Measurements from ENCODE around the gene P2RY8. TPM values are rescaled to one million over a fixed set of nuclear protein-coding genes. Genes with fewer than 3 reads are reported as not detected.

P2RY8 gene
- total RNA-seq, 1 experiment from 2014 or later: 0.37 TPM

DNA sequence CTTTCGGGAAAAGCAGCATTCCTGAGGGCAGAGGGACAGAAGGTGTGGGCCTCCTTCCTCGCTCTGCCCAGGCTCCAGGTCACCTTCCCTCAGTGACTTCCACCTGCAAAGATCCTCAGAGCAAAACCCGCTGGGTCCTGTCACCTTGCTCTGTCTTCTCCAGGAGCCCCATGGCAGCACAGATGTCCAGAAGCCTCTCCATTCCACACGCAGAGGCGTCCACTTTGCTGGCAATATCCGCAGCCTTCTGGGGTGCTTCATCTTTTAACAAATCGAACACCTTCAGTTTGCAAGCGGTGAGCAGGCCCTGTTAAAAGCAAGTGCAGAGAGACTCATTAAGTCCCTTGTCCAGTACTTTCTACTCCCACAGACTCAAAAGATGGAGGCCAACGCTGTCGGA is 111.6 kb downstream of the P2RY8 start:
- ChIA-PET CTCF (no interaction called here), POLR2A (no interaction called here)
- H3K9me3 Mint-ChIP-seq: peaks cover 39% of the 10 kb centered on the region
- ATAC-seq (no peak), DNase-seq (ENCODE audit: low spot score) (no peak)
- H3K27ac Mint-ChIP-seq: no peak overlapping the region
- H3K27me3 Mint-ChIP-seq (ENCODE audit: low read depth): no peaks in the 10 kb centered on the region
- peaks cover 4% of the 10 kb centered on the region for H3K4me1 Mint-ChIP-seq
- TF ChIP-seq OVOL2 (CRISPR knock-in tag; IDR thresholded peaks at IDR 0.05; ENCODE audit: borderline replicate concordance): no peak
- no peak for TF ChIP-seq CREB1 (CRISPR knock-in tag; IDR thresholded peaks at IDR 0.05)
- no peak for TF ChIP-seq JUN (CRISPR knock-in tag; IDR thresholded peaks at IDR 0.05)
- no peak for TF ChIP-seq TP53 (CRISPR knock-in tag; IDR thresholded peaks at IDR 0.05)
- TF ChIP-seq, protein P1, sequence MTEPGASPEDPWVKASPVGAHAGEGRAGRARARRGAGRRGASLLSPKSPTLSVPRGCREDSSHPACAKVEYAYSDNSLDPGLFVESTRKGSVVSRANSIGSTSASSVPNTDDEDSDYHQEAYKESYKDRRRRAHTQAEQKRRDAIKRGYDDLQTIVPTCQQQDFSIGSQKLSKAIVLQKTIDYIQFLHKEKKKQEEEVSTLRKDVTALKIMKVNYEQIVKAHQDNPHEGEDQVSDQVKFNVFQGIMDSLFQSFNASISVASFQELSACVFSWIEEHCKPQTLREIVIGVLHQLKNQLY (CRISPR knock-in tag; IDR thresholded peaks at IDR 0.05): no peak
- TF ChIP-seq TEAD1 (CRISPR knock-in tag; IDR thresholded peaks at IDR 0.05): no peak
- no peak for TF ChIP-seq NR1H2 (CRISPR knock-in tag; IDR thresholded peaks at IDR 0.05)
- TF ChIP-seq SOX15 (CRISPR knock-in tag; IDR thresholded peaks at IDR 0.05): no peak
- TF ChIP-seq, protein P2, sequence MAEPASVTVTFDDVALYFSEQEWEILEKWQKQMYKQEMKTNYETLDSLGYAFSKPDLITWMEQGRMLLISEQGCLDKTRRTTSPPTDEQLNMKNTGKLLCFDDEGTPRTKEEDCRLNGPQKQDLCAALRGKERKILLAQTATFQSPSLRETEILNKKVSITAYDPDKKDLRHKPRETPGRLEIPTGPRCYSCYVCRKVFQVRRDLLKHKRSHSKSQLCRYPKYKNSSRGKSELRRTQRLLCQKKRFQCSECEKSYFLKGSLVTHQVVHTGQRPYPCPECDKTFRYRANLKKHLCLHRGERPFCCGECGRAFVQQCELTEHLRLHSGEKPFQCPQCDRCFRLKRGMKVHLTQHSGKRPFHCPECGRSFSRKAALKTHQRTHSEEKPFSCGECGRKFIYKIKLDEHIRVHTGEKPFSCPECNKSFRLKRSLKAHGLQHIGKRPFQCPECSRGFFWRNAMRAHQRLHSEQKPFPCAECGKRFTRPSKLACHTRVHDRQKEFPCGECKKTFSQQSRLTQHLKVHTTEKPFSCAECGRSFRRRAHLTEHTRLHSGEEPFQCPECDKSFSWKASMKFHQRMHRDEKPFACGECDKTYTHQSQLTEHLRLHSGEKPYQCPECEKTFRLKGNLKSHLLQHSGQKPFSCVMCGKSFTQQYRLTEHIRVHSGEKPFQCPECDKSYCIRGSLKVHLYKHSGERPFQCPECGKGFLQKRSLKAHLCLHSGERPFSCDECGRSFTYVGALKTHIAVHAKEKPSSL (CRISPR knock-in tag; conservative IDR thresholded peaks at IDR 0.05): no peak
- no peak for TF ChIP-seq MXD4 (CRISPR knock-in tag; IDR thresholded peaks at IDR 0.05; ENCODE audit: borderline replicate concordance)
- no peak for TF ChIP-seq KAT7 (CRISPR knock-in tag; IDR thresholded peaks at IDR 0.05; ENCODE audit: borderline replicate concordance)
- TF ChIP-seq, protein P3, sequence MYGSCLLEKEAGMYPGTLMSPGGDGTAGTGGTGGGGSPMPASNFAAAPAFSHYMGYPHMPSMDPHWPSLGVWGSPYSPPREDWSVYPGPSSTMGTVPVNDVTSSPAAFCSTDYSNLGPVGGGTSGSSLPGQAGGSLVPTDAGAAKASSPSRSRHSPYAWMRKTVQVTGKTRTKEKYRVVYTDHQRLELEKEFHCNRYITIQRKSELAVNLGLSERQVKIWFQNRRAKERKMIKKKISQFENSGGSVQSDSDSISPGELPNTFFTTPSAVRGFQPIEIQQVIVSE (CRISPR knock-in tag; IDR thresholded peaks at IDR 0.05; ENCODE audit: borderline replicate concordance): no peak
- no peak for TF ChIP-seq ZNF138 (CRISPR knock-in tag; conservative IDR thresholded peaks at IDR 0.05)
- TF ChIP-seq MYBL2 (CRISPR knock-in tag; IDR thresholded peaks at IDR 0.05): no peak
- TF ChIP-seq EMX1 (CRISPR knock-in tag; IDR thresholded peaks at IDR 0.05): no peak
- TF ChIP-seq, protein P4, sequence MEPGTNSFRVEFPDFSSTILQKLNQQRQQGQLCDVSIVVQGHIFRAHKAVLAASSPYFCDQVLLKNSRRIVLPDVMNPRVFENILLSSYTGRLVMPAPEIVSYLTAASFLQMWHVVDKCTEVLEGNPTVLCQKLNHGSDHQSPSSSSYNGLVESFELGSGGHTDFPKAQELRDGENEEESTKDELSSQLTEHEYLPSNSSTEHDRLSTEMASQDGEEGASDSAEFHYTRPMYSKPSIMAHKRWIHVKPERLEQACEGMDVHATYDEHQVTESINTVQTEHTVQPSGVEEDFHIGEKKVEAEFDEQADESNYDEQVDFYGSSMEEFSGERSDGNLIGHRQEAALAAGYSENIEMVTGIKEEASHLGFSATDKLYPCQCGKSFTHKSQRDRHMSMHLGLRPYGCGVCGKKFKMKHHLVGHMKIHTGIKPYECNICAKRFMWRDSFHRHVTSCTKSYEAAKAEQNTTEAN (CRISPR knock-in tag; IDR thresholded peaks at IDR 0.05): no peak
- peaks cover 75% of the 10 kb centered on the region for H3K36me3 Mint-ChIP-seq
- no peak overlapping the region for H3K4me3 Mint-ChIP-seq

DNA sequence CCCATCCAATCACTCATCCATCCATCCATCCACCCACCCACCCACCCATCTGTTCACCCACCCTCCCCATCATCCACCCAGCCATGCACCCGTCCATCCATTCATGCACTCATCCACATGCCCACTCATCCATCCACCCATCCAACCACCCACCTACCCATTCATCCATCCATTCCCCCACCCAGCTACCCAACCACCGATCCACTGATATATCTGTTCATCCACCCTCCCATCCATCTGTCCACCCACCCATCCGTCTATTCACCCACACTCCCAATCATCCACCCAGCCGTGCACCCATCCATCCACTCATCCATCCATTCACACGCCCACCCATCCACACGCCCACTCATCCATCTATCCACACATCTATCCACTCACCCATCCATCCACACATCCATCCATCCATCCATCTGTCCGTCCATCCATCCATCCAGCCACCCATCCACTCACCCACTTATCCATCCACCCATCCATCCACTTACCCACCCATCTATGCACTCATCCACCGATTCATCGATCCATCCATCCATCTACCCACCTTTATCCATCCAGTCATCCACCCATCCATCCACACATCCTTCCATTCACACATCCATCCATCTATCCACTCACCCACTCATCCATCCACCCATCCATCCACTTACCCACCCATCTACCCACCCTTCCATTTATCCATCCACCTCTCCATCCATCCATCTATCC is 112.7 kb downstream of the P2RY8 start:
- CTCF ChIA-PET: no interaction called here
- Mint-ChIP-seq H3K27ac (no peak overlapping the region), H3K4me1 (peaks cover 12% of the 10 kb centered on the region), H3K27me3 (ENCODE audit: low read depth) (no peaks in the 10 kb centered on the region), H3K9me3 (peaks cover 39% of the 10 kb centered on the region), H3K4me3 (no peak overlapping the region), H3K36me3 (peaks cover 79% of the 10 kb centered on the region)
- ATAC-seq (no peak), DNase-seq (ENCODE audit: low spot score) (no peak)
- POLR2A ChIA-PET: no interaction called here
- no peak for TF ChIP-seq ATF1 (CRISPR knock-in tag; IDR thresholded peaks at IDR 0.05)
- no peak for TF ChIP-seq ZNF396 (CRISPR knock-in tag; IDR thresholded peaks at IDR 0.05; ENCODE audit: borderline replicate concordance)
- TF ChIP-seq, protein P5, sequence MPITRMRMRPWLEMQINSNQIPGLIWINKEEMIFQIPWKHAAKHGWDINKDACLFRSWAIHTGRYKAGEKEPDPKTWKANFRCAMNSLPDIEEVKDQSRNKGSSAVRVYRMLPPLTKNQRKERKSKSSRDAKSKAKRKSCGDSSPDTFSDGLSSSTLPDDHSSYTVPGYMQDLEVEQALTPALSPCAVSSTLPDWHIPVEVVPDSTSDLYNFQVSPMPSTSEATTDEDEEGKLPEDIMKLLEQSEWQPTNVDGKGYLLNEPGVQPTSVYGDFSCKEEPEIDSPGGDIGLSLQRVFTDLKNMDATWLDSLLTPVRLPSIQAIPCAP (CRISPR knock-in tag; IDR thresholded peaks at IDR 0.05): no peak
- TF ChIP-seq SOX15 (CRISPR knock-in tag; IDR thresholded peaks at IDR 0.05): no peak
- TF ChIP-seq, protein P6, sequence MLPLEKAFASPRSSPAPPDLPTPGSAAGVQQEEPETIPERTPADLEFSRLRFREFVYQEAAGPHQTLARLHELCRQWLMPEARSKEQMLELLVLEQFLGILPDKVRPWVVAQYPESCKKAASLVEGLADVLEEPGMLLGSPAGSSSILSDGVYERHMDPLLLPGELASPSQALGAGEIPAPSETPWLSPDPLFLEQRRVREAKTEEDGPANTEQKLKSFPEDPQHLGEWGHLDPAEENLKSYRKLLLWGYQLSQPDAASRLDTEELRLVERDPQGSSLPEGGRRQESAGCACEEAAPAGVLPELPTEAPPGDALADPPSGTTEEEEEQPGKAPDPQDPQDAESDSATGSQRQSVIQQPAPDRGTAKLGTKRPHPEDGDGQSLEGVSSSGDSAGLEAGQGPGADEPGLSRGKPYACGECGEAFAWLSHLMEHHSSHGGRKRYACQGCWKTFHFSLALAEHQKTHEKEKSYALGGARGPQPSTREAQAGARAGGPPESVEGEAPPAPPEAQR (CRISPR knock-in tag; IDR thresholded peaks at IDR 0.05): no peak
- TF ChIP-seq KAT7 (CRISPR knock-in tag; IDR thresholded peaks at IDR 0.05; ENCODE audit: borderline replicate concordance): no peak
- TF ChIP-seq, protein P7, sequence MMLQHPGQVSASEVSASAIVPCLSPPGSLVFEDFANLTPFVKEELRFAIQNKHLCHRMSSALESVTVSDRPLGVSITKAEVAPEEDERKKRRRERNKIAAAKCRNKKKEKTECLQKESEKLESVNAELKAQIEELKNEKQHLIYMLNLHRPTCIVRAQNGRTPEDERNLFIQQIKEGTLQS (CRISPR knock-in tag; conservative IDR thresholded peaks at IDR 0.05): no peak
- TF ChIP-seq, protein P8, sequence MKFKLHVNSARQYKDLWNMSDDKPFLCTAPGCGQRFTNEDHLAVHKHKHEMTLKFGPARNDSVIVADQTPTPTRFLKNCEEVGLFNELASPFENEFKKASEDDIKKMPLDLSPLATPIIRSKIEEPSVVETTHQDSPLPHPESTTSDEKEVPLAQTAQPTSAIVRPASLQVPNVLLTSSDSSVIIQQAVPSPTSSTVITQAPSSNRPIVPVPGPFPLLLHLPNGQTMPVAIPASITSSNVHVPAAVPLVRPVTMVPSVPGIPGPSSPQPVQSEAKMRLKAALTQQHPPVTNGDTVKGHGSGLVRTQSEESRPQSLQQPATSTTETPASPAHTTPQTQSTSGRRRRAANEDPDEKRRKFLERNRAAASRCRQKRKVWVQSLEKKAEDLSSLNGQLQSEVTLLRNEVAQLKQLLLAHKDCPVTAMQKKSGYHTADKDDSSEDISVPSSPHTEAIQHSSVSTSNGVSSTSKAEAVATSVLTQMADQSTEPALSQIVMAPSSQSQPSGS (CRISPR knock-in tag; IDR thresholded peaks at IDR 0.05; ENCODE audit: borderline replicate concordance, low read depth): no peak
- TF ChIP-seq TEAD1 (CRISPR knock-in tag; IDR thresholded peaks at IDR 0.05): no peak
- TF ChIP-seq, protein P9, sequence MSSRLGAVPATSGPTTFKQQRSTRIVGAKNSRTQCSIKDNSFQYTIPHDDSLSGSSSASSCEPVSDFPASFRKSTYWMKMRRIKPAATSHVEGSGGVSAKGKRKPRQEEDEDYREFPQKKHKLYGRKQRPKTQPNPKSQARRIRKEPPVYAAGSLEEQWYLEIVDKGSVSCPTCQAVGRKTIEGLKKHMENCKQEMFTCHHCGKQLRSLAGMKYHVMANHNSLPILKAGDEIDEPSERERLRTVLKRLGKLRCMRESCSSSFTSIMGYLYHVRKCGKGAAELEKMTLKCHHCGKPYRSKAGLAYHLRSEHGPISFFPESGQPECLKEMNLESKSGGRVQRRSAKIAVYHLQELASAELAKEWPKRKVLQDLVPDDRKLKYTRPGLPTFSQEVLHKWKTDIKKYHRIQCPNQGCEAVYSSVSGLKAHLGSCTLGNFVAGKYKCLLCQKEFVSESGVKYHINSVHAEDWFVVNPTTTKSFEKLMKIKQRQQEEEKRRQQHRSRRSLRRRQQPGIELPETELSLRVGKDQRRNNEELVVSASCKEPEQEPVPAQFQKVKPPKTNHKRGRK (CRISPR knock-in tag; IDR thresholded peaks at IDR 0.05; ENCODE audit: borderline replicate concordance): no peak
- no peak for TF ChIP-seq HMGA2 (CRISPR knock-in tag; IDR thresholded peaks at IDR 0.05)
- no peak for TF ChIP-seq MXD4 (CRISPR knock-in tag; IDR thresholded peaks at IDR 0.05; ENCODE audit: borderline replicate concordance)
